Motor neuron (in vitro differentiated cells): ENCODE measurements around the gene SORL1. TPM values are rescaled to one million over a fixed set of nuclear protein-coding genes. Genes with fewer than 3 reads are reported as not detected.
A peak's percentile ranks its signal among the peaks of the same experiment; 100 is the strongest.

Experiments used
- ATAC-seq, 8 experiments: fragments of 200-7000 bp; cut with Tn5 transposase; replicated peaks in 6 of 8; 2 replicates each; pipeline ENCODE4 v1.8.0; 2021; ENCODE audit warnings: mild to moderate bottlenecking in 8 of 8, moderate library complexity in 8 of 8
- H3K27ac ChIP-seq, 2 donors: fragments of 250-450 bp; sonication (Bioruptor Pico); 2 replicates each; pipeline ENCODE4 v1.9.0; 2021; ENCODE audit warnings: antibody characterized with exemption in 2 of 2, mild to moderate bottlenecking in 2 of 2, moderate library complexity in 1 of 2
- H3K4me1 ChIP-seq, 2 donors: fragments of 250-450 bp; sonication (Bioruptor Pico); replicated peaks in 1 of 2; 2 replicates each; pipeline ENCODE4 v1.6.1; 2021; ENCODE audit warnings: antibody characterized with exemption in 2 of 2, mild to moderate bottlenecking in 2 of 2, moderate library complexity in 1 of 2
- H3K4me3 ChIP-seq, 5 donors: fragments of 250-450 bp; sonication (Bioruptor Pico); 2 replicates each; pipeline ENCODE4 v1.9.0; 2021; ENCODE audit warnings: antibody characterized with exemption in 5 of 5, mild to moderate bottlenecking in 5 of 5, moderate library complexity in 4 of 5
- WGBS, 10 experiments: fragments of 450-650 bp; shearing (Covaris generic); methylation state at CpG; one replicate each; pipeline ENCODE4 v1.0.0; 2022; 5-methylcytosine and 5-hydroxymethylcytosine counted together
- in situ Hi-C, 9 experiments: fragments of 400-800 bp; cut with MboI; loops; one replicate each; pipeline ENCODE4 v1.15.0; 2021; ENCODE audit warnings: low sequenced_read_pairs in 9 of 9, low pct_unique_long_range_greater_than_20kb in 2 of 9; ENCODE audit not compliant: unreplicated experiment in 9 of 9
- total RNA-seq, 8 experiments: library from RNA; unstranded; fragments of 300-600 nt; gene quantifications; 2 replicates each; pipeline versions ENCODE4 v1.2.3 to v1.2.4, GENCODE V29; 2022

Gene SORL1
- total RNA-seq, 8 experiments from 2014 or later: 0.36 to 39.4 (median 21.8) TPM

DNA sequence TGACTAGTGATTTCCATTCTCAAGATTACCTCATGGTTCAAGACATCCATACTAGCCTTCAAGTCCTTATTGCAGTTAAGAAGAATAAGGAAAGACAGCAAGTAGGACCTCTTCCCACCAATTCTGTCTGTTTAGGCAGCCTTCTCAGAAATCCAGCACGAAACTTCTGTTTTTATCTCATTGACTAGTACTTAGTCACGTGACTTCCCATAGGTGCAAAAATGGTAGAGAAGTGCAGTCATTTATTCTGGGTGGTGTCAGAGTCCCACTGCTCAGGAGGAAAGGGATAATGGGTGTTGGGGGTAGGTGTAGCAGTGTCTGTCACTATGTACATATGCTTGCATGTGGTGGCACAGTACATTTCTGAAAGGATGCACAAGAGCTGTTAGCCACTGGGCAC lies 58.3 kb downstream of the SORL1 start:
- no peak for ATAC-seq
- WGBS, 10 experiments: 8 to 100% (median 86%) methylated on average over 2 of the region's 2 CpGs; no CpG with 5 or more reads in 6 of the 10 experiments
- no peak overlapping the region for H3K27ac ChIP-seq
- peaks cover 10 to 17% of the 10 kb centered on the region in 2 donors for H3K4me1 ChIP-seq
- no peak overlapping the region for H3K4me3 ChIP-seq
- in situ Hi-C loops: no loop called here

DNA sequence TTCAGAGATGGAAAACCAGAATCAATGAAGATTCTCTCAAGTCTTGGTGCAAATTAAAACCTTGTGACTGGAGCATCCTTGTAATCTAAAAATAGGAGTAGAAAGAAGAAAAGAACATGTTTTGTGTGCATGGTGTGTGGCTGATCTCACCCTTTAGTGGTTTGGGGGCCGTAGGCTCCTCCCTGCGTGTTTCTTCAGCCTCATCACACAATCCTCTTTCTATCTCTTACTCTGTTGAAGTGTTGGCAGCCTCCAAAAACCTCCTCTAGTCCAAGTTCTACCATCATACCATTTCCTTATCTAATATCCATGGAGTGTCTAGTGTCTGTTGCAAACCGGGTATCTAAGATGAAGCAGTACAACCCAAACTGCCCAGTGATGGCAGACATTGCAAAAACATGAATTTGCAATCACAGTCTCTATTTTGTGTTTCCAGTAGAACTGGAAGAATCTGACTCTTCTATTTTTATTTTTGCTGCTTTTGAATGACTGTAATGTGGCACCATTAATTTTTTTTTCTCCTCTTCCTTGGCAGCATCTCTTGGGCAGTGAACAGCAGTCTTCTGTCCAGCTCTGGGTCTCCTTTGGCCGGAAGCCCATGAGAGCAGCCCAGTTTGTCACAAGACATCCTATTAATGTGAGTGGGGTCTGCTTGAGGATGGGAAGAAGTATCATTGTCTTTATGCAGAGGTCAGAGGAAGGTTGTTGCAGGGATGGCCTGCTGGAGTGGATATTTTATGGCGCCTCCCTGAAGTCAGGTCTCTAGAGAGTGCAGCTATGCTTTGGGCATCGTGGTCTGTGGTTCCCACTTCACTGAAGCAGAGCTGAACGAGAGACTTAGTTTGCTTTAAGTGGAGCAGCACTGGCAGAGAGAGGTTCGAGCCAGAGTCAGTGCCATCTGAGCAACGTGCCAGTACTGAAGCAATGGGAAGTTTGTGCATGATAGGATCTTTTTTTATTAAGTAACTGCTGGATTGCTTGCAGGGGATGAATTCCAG lies 60.7 kb downstream of the SORL1 start:
- Histone ChIP-seq H3K4me1 (peaks cover 10 to 17% of the 10 kb centered on the region in 2 donors), H3K27ac (no peak overlapping the region), H3K4me3 (no peak overlapping the region)
- ATAC-seq: no peak
- 39 to 100% (median 83%) methylated on average over 2 to 7 of the region's 9 CpGs; no CpG with 5 or more reads in 1 of the 10 experiments for WGBS, 10 experiments
- in situ Hi-C loops: no loop called here

DNA sequence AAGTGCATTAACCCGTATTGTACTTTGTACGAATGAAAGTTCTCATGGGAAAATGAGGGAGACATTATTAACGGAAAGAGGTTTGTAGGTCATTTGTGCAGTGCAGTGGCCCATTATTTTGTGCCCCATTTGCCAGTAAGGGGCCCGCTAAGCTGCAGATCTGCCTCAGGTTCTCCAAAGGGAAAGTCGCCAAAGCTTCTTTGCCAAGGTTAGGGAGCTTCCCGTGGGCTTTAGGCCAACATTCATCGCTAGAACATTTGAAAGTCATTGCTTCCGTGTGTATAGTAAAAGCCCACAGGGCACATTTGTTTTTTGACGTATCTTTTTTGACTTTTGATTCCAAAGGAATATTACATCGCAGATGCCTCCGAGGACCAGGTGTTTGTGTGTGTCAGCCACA lies 61.7 kb downstream of the SORL1 start:
- no peak overlapping the region for H3K4me3 ChIP-seq
- peaks cover 8 to 9% of the 10 kb centered on the region in 2 donors for H3K4me1 ChIP-seq
- in situ Hi-C loops: no loop called here
- no peak overlapping the region for H3K27ac ChIP-seq
- 53 to 100% (median 86%) methylated on average over 1 to 10 of the region's 11 CpGs; no CpG with 5 or more reads in 2 of the 10 experiments for WGBS, 10 experiments
- ATAC-seq: no peak

DNA sequence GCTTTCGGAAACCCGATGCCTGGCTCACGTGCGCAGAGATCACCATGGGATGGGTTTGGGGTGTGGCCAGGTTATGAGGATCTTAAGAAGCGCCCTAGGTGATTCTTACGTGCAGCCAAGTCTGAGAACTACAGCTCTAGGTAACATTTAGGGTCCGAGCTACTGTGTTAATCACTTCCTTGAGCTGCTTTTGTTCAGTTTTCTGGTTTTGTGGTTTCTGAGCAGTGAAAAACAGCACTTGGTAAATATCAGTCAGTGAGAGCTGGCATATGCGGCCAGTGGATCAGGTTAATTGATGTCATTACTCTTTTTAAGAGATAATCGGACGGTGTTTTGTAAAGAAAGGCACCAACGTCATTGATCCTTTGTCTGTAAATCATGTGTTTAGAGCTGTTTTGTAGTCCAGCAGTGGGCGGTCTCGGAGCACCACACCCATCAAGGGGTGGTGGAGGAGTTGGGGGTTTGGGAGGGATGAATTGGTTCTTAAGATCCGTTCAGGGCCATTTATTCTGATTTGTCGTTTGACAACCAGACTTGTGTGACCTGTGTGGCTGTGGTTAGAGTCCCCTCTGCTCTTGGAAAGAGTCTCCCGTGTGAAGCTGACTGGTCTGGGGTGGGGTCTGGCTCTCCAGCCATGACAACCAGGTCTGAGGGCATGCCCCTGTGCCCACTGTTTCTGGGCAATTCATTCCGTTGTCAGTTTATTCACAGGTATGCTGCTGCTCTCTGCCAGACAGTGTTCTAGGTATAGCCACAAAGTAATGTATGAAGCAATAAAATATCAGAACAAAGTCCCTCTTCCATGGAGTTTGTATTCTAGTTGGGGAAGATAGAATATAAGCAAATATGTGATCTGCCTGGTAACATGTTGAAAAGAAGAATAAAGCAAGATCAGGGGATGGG lies 62.6 kb downstream of the SORL1 start:
- H3K4me1 ChIP-seq: peaks cover 8% of the 10 kb centered on the region in 2 donors
- no peak overlapping the region for H3K27ac ChIP-seq
- in situ Hi-C loops: no loop called here
- H3K4me3 ChIP-seq: no peak overlapping the region
- WGBS, 10 experiments: 48 to 90% (median 70%) methylated on average over 1 to 13 of the region's 17 CpGs
- ATAC-seq: peak in 2 of 8 experiments; percentile 13 to 21

DNA sequence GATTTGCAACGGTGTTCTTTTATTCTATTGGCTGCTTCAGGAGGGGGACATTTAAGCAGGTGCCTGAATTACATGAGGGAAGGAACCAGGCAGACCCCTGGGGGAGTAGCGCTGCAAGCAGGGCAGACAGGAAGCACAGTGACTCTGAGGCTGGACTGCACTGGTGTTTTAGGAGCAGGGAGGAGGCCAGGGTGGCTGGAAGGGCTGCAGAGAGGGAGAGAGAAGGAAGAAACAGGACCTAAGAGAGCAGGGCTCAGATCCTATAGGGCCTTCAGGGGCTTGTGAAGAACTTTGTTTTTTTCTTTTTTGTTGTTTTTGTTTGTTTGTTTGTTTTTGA lies 63.2 kb downstream of the SORL1 start:
- Histone ChIP-seq H3K4me1 (peaks cover 8 to 9% of the 10 kb centered on the region in 2 donors), H3K27ac (no peak overlapping the region), H3K4me3 (no peak overlapping the region)
- in situ Hi-C loops: no loop called here
- no peak for ATAC-seq
- 55 to 100% (median 72%) methylated on average over 1 to 2 of the region's 2 CpGs; no CpG with 5 or more reads in 6 of the 10 experiments for WGBS, 10 experiments

DNA sequence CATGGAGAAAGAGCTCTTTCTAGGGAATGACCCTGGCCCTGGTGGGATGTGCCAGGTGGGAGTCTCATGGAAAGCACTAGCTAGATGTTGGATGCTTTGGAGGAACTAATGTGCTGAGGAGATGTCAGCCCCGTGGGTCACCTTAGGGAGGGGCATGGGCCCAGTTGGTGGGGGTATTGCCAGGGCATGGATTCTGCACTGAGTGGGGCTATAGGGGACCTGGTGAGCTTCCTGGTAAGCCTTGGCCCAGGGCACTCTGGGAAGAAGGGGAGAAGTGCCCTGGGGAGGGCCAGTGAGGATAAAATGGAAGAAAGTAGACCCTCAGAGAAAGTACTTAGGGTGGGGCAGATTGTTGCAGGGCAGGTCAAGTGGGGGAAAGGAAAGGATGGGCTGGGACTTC lies 65.9 kb downstream of the SORL1 start:
- Histone ChIP-seq H3K27ac (no peak overlapping the region), H3K4me3 (no peak overlapping the region), H3K4me1 (peaks cover 6 to 17% of the 10 kb centered on the region in 2 donors)
- in situ Hi-C loops: no loop called here
- WGBS, 10 experiments: 80 to 100% methylated on average over 1 of the region's 1 CpG; no CpG with 5 or more reads in 8 of the 10 experiments
- no peak for ATAC-seq

DNA sequence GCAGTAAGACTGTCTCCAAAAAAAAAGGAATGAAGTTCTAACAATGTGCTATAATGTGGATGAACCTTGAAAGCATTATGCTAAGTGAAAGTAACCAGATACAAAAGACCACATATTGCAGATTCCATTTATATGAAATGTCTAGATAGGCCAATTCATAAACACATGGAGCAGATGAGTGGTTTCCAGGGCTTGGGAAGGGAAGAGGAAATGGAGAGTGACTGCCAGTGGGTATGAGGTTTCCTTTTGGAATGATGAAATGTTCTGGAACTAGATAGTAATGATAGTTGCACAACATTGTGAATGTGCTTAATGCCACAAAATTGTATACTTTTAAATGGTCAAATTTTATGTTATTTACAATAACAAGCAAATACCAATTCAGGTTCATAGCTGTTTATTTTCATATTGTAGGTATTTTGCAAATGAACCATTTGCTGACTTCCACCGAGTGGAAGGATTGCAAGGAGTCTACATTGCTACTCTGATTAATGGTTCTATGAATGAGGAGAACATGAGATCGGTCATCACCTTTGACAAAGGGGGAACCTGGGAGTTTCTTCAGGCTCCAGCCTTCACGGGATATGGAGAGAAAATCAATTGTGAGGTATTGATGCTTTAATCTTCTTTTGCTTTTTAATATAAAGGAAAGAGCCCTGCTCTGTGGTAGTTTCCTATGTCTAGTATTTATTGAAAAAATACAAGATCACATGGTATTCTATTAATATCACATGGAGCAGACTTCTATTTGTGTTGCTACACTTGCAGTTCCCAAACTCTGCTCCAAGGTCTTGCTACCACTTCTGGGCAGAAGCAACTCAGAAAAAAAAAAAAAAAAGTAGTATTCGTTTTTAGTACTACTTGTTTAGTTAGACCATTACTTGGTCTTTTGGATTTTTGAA lies 68.4 kb downstream of the SORL1 start:
- in situ Hi-C loops: no loop called here
- Histone ChIP-seq H3K4me1 (peaks cover 0 to 9% of the 10 kb centered on the region in 2 donors), H3K4me3 (no peak overlapping the region), H3K27ac (no peak overlapping the region)
- ATAC-seq: peak in 1 of 8 experiments; percentile 24
- 51 to 91% (median 80%) methylated on average over 2 to 4 of the region's 4 CpGs for WGBS, 10 experiments

DNA sequence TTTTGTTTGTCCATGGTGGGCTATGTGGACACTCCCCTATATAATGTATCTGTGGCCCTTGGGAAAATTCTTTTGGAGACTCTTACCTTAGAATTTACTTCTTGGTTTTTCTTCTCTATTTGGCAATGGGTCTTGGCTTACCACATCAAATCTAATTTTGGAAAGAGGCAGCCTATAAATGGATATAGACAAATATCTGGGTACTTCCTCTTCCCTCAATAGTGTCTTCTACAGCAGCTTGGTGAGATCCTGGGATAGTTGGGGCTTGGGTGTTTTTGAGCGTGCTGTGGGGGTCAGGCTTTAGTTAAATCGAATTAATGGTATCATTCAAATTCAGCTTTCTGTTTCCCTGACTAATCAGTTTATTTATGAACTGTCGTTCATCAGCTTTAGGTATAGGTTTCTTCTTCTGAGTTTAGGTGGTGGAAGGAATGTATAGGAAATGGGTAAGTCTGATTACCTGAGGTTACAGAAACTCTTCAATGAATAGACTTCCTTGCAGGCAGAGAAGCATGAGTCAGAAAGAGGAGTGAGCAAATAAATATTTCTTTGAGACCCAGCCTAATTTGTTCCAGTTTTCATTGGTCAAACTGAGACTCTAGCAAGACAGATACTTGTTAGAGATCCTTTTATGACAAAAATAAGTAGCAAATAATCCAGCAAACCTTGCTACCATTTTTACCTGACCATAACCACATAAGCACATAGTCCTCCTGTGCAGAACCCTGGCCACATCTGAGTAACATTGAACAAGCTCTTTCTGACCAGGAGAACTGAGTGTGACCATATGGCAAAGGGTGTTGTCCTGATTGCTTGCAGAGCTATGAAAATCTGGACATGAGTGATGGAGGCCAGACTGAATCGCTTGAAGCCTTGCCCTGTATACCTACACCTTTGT lies 69.3 kb downstream of the SORL1 start:
- peak in 2 of 8 experiments; percentile 79 to 97 for ATAC-seq
- in situ Hi-C loops: no loop called here
- Histone ChIP-seq H3K27ac (no peak overlapping the region), H3K4me3 (no peak overlapping the region), H3K4me1 (peaks cover 0 to 9% of the 10 kb centered on the region in 2 donors)
- 50 to 100% (median 94%) methylated on average over 1 to 4 of the region's 4 CpGs for WGBS, 10 experiments

DNA sequence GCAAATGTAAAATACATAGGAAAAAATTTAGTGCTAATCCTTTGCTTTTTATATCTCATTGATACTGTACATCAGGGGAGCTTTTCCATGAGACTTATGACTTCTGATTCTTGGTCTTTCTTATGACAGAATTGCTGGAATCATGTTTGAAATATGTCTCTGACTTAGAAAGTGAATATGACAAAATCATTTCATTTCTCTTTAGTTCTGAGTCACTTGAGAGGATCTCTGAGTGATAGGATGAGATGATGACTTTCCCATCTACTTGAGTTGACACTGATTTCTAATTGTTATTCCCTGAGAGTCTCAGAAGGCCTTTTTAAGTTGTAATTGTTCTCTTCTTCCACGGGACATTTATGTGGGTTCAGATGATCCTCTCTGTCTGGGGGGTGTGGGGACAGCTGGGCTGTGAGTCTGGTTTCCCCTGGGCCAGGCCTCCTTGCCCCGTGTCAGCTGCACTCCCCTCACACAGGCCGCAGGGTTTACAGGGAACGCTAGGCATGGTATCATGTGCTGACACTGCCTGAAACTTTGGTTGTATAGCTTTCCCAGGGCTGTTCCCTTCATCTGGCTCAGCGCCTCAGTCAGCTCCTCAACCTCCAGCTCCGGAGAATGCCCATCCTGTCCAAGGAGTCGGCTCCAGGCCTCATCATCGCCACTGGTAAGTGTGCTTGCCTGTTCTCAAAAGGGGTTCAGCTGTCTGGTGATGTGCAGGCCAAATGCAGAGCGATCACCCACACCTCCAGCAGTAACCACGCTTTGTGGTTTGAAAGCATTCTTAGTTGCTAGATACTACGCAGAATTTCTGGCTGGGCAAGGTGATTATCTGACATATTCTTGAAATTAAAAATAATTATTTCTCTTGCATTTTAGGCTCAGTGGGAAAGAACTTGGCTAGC lies 70.2 kb downstream of the SORL1 start:
- Histone ChIP-seq H3K4me3 (no peak overlapping the region), H3K4me1 (peaks cover 0 to 9% of the 10 kb centered on the region in 2 donors), H3K27ac (no peak overlapping the region)
- in situ Hi-C loops: no loop called here
- ATAC-seq: no peak
- WGBS, 10 experiments: 17 to 100% (median 78%) methylated on average over 1 to 8 of the region's 11 CpGs; no CpG with 5 or more reads in 2 of the 10 experiments

DNA sequence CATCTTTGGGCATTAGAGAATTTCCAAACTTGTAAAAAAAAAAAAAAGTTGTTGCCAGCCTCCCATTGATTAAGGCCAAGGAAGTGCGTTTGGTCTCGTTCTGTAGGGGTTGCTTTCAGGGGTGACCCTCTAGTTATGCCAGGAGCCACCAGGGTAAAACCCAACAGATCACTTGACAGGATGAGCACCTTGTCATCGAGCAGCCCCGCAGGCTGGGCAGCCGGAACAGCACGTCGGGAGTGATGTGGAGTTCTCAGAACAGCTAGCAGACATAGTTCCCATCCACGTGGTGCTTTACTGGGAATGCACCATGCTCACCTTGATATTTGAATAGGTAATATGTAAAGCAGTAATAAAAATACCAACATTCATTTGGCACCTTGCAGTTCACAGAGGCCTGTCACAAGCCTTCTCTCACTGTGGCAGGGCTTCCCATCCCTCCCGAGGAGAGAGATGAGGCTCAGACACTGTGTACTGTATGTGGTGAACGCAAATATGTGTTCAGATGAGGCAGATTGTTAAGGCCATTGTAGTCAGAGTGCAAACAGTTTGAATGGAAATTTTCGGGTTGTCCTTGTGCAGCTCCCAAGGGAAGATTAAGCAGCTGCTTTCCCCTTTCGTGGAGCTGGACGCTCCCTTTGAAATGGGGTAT lies 71.6 kb downstream of the SORL1 start:
- peaks cover 0 to 9% of the 10 kb centered on the region in 2 donors for H3K4me1 ChIP-seq
- no peak overlapping the region for H3K27ac ChIP-seq
- WGBS, 10 experiments: 48 to 100% (median 93%) methylated on average over 2 to 8 of the region's 13 CpGs
- peak in 1 of 8 experiments; percentile 84 for ATAC-seq
- in situ Hi-C loops: no loop called here
- H3K4me3 ChIP-seq: no peak overlapping the region
